ENCODE data around the gene CCL4.
"Not testable (repeated sequence)": the region's sequence is repeated elsewhere in the genome, so short reads cannot be mapped to it uniquely, and the experiment has no call there.

The CCL4 gene

DNA sequence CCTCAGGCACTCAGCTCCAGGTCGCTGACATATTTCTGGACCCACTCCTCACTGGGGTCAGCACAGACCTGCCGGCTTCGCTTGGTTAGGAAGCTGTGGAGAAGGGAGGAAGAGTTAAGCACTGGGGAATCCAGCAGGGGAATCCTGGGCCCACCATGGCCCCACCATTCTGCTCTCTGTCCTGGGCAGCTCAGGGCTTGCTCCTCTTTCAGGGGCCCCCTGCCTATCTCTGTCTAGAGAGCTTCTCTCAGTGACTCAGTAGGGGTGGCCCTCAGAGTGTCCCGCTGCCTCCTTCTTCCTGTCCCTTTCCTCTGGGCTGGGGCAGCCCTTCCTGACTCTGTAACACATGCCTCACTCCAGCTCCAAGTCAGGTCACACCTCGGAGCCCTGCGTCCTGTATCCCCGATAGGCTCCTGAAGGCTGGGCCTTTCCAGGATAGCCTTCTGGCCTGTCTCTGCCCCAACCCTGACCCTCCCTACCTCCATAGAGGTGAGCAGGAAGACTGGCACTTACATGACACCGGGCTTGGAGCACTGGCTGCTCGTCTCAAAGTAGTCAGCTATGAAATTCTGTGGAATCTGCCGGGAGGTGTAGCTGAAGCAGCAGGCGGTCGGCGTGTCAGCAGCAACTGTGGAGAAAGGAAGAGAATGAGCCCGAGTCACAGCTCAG is 14.8 kb upstream of the CCL4 start:
- no peak for DNase-seq

DNA sequence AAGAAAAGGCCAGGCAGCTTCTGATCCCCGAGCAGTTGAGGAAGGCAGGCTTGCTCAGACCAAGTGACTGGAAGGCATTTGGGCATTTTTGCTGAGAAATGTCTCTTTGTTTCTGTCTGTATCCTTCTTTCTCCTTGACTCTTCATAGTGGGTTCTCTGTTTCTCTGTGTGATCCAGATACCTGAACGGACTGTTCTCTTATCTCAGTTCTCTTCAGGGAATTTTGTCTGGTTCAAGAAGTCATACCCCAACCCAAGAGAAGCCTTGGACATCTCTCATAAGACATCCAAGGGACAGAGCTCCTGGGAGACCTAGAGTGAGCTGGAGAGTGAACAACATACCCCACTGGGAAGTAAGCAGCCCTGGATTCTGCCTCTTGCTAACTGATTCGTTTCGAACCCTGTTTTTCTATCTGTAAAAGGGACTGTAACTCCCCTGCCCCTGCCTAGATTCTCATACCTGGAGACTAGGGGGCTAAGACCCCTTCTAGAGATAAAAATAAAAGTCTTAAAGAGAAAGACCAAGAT is 14.2 kb upstream of the CCL4 start:
- no peak for DNase-seq

DNA sequence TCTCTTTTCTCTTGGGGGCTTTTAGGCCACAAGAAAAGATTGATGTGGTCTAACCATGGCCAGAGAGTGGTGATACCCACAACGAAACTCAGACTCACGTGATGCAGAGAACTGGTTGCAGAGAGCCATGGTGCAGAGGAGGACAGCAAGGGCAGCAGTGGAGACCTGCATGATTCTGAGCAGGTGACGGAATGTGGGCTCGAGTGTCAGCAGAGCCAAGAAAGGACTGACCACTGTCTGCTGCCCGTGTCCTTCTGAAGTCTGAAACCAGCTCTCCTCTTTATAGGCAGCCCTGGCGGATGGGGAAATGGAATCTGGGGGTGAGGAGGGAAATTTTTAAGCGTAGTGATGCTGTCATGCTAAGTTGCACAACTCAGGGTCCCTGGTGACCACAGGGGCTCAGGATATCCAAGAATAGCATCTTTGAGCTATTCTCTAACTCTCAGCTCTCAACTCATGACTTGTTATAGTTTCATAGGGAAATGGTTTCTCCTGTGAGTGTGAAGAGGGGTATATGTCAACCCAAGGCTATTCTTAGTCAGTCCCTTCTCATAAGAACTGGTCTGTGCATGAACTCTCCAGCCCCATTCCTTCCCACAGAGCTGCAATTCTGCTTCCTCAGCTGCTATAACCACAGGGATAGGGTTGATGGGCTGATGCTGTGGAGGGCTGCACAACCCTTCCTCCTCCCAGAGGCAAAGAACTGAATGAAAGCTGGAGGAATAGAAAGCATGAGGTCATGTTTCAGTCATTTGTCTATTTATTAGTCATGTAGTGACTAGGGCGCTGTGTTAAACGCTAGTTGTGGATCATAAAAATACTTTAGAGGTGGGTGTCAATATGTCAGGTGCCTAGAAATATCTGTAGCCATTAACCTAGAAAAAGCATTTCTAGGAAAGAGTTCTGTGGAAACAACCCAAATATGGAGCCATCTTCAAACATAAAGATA is 13.5 kb upstream of the CCL4 start, which contains the start of gene CCL3:
Gene CCL3, minus strand, starts transcription at position 256 of the 949 bp plus-strand sequence. Its CDS starts 85 bp downstream, at position 171.
- no peak for DNase-seq

DNA sequence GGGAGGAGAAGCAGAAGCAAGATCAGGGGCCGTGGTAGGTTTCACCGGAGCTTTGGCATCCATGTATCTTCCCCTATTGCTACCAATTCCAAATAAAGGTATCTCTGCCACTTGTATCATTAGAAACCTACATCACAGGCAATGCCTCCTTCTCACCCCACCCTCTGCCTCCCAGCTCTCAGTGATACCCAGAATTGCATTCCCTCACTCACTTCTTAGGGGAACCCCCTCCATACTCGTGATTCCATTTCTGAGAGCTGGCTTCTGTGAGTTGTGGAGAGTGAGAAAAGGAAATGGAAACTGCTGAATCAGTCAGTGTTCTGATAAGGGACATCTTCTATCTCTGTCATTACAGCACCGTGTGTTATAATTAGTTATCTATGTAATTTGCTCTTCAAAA is 11.4 kb upstream of the CCL4 start:
- DNase-seq: no peak

DNA sequence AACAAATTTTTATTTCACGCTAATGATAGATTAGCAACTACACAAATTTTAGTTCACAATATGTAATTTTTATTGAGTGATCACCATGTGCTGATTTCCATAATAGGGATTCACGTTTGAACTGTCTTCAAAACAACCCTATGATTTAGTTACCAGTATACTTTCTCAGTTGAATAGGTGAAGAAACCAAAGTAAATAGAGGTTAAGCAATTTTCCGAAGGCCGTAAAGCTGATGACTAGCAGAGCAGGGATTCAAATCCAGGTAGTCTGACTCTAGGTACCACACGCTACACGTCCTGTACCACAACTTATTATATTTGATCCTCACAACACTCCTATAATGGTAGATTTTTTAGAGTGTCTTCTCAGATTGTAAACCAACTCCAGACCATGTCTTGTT is 10.9 kb upstream of the CCL4 start:
- not testable (repeated sequence) for DNase-seq

DNA sequence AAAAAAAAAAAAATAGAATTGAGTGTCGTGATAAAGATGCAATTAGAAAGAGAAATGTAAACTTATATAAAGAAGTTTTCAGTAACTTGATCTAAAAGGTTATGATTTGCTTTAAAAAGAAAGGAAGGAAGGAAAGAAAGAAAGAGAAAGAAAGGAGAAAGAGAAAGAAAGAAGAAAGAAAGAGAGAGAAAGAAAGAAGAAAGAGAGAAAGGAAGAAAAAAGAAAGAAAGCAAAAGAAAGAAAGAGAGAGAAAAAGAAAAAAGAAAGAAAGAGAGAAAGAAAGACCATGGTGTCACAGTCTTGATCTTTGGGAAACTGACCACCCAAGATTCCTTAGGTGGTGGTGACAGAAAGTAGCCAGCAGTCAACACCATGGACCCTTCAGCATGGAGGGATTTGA is 9.4 kb upstream of the CCL4 start:
- no peak for DNase-seq

DNA sequence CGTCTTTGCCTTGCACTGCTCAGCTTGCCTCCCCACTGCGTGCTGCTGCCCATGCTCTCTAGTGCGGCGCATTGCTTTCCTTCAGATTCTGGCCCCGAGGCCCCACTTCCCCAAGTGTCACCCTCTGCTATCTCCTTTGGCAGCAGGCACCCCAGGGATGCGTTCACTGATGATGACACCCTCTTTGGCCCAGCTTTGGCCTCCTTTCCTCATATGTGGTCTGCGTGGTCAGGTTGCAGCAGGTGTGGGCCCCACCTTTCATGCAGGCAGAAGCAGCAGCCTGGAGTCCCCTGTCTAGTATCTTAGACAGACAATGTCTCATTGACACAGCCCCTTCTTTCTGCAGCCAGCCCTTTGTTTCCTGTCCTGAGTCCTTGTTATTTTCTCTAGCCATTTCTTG is 8.9 kb upstream of the CCL4 start:
- DNase-seq: no peak

DNA sequence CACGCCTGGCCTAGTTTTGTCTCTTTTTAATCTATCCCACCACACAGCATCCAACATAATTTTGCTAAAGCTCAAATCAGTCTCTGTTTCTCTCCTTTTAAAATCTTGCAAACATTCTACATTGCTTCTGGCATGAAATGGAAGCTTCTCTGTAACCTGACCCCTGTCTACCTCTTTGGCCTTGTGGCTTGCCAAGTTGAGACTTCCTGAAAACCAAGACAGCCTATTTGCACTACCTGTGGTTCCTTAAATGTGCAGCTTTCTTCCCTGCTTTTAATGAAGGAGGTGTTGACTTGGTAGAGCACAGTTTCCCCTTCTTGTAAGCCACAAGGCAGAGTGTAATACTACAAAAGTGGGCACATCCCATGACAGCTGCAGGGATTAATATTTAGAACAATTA is 7.6 kb upstream of the CCL4 start:
- DNase-seq: no peak

DNA sequence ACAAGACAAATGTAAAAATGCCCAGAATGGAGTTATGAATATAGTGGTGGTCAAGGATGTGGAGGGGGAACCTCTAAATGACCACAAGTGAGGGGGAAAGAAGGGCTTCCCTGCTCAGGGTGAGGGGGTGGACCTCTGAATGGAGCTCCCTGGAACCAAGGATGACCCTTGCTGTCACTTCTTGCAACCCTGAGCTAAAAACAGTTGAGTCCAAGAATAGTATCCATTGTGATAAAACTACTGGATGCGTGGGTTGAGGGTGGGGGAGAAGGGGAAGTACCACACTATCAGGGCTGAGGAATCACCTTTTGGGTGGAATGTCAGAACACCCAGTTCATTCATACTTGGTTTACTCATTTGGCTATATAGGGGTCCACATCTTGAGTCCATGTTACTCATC is 4.6 kb upstream of the CCL4 start:
- DNase-seq: not testable (repeated sequence)

DNA sequence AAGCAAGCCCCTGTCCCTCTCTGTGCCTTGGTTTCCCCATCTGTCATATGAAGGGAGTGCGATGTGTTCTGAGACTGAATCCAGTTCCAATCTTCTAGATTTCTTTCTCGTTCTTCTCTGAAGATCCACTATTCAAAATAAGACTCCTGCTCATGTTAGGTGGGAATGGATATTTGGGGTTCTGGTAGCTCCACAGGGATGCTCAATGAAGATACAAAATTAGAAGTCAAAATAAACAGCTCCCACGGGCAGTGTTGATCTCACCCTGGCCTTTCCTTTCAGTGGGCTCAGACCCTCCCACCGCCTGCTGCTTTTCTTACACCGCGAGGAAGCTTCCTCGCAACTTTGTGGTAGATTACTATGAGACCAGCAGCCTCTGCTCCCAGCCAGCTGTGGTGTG is 619 bp downstream of the CCL4 start:
- DNase-seq: not testable (repeated sequence)

DNA sequence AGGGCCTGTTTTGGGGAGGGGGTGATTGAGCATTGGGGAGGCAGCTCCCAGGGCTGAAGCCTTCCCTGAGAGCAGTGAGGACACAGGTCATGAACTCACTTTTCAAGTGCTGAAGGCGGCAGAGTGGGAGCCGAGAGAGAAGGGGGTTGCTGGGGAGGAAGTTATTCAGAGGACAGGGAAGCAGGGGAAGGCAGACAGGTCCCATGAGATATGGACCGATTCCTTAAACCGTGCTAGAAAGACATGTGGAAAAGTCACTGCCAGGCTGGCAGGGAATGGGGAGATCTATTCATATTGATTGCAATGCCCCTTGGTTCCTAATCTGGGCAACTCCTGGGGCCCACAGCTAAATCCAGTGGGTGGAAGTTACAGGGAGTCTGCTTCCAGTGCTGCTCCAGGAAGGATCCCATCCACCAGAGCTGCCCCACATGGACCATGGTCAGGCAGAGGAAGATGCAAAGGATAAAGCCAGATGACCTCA is 1.1 kb downstream of the CCL4 start:
- no peak for DNase-seq

DNA sequence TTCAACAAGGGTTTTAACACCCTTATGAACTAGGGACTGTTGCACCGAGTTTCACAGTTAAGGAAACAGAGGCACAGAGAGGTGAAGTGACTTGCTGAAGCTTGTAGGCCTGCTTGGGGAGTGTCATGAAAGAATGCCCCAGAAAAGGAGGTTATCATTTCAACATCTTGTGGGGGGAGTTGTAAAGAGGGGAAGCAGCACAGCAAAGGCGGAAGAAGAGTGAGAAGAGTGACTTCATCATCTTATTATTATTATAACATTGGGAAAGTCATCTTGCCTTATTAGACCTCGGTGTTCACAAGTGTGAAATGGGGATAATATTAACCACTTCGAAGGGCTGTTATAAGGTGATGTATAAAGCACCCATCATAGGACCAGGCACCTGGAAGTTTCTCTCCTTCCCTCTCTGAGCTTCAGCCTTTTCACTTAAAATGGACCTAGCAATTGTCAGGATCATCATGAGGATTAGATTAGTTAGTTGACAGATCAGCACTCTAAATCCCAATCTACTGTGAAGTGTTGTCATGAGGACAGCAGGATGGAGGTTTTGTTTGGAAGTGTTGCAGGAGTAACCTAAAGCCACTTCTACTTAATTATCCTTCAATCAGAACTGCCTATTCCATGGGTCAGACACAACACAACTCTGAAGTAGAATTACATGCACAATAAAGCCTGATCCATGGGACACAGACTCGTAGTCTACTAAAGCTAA is 2.3 kb downstream of the CCL4 start:
- no peak for DNase-seq

DNA sequence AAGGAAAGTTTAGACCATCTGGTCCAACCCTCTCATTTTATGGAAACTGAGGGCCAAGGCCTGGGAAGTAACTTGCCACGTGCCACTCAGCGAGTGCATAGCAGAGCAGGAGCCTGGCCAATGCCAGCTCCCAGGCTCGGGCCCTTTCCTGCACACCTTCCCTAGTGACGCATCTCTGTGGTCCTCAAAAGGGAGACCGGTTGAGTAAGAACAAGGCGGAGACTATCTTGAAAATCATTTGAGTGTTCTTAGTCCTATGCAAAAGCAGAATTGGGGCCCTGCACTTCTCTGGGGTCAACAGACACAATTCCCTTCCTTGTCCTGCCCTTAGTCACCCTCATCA is 2.8 kb downstream of the CCL4 start:
- DNase-seq: no peak

DNA sequence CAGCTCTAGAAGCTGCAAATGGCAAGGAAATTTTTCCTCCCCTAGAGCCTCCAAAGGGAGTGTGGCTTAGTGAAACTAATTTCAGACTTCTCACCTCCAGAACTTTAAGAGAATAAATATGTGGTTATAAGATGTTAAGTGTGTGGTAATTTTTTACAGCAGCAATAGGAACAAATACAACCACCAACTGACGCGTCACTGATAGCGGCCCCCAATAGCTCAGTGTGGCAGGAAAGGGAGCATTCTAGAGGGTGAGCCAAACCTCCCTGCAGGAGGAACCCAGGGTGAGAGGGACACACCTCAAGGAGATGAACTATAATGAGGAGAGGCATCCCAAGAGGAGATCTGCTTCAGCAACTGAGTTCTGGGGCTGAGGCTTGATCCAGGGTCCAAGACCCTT is 4.0 kb downstream of the CCL4 start:
- no peak for DNase-seq

DNA sequence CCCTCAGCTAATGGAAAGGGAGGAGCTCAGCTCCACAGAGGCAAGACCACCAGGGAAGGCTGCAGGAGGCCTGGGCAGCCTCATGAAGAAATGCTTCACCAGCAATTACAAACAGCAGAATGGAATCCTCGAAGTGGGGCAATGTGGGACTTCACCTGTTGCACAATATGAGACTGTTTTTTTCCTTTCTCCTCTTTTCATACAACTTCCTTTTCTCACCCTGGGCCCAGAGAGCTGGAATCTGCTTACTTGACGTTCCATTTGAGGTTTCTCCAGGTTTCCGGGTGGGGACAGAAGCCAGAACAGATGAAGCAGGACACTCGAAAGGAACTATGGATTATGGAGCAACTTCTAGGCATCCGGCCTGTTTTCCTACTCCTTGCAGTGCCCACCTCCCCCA is 4.6 kb downstream of the CCL4 start:
- not testable (repeated sequence) for DNase-seq

DNA sequence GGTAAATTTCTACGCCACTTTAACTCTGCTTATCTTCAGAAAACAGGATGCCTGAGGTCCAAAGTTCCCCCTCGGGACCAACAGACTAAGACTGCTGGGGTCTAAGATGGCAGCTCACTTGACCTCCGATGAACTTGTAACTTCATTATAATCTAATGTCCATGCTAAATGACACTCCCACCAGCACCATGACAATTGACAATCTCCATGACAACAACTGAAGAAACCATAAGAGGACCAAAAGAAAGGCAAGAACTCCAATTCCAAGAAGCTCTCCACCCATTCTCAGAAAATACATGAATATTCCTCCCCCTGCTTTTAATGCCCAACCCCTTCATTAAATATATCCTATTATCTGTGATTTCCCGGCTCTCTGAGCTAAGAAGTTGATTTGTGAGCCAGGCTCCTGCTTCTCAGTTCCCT is 7.5 kb downstream of the CCL4 start:
- no peak for DNase-seq

DNA sequence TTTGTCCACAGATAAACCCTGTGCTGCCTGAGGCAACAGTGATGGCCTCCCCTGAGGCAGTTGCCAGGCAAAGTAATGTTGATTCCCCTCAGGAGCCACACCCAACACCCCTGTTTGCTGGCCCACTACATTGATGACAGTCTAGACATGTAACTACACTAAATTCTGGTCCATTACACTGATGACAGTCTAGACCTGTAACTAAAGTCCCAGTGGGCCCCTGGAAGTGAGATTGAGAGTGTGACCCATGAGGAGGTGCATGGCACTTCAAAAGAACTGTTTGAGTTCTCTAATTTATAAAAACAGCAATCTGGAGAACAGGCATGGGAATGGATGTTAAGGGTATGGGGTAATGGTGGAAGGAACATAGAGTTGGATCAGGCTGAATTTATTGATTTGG is 8.9 kb downstream of the CCL4 start:
- DNase-seq: no peak

DNA sequence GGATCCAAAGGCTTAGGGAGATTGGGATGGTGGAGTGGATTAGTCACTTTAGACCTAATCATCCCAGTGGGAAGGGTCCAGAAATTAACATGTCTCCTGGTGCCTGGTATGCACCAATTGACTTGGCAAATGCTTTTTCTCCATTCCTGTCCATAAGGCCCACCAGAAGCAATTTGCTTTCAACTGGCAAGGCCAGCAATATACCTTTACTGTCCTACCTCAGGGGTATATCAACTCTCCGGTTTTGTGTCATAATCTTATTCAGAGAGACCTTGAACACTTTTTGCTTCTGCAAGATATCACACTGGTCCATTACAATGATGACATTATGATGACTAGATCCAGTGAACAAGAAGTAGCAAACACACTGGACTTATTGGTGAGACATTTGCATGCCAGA is 9.5 kb downstream of the CCL4 start:
- not testable (repeated sequence) for DNase-seq

DNA sequence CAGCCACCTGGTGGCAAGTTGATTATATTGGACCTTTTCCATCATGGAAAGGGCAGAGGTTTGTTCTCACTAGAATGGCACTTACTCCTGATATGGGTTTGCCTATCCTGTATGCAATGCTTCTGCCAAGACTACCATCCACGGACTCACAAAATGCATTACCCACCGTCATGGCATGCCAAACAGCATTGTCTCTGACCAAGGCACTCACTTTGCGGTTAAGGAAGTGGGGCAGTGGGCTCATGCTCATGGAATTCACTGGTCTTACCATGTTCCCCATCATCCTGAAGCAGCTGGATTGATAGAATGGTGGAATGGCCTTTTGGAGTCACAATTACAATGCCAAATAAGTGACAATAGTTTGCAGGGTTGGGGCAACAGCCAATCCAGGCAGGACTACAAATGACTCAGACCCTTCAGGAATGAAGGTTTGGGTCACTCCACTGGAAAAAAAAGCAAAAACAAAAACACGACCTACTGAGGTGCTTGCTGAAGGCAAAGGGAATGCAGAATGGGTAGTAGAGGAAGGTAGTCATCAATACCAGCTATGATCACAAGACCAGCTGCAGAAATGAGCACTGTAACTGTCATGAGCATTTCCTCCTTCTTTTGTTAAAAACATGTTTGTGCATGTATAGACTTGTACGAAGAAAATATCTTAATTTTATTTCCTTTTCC is 11.5 kb downstream of the CCL4 start:
- not testable (repeated sequence) for DNase-seq

DNA sequence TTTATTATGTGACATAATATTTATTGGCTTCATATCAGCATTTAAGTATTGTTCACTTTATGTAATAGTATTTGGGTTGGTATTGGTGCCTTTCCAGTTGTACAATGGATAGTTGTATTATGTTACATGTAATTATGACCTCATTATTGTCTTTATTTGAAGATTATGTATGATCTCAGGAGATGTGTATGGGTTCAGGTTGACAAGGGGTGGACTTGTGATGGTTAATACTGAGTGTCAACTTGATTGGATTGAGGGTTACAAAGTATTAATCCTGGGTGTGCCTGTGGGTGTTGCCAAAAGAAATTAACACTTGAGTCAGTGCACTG is 12.0 kb downstream of the CCL4 start:
- DNase-seq: not testable (repeated sequence)

DNA sequence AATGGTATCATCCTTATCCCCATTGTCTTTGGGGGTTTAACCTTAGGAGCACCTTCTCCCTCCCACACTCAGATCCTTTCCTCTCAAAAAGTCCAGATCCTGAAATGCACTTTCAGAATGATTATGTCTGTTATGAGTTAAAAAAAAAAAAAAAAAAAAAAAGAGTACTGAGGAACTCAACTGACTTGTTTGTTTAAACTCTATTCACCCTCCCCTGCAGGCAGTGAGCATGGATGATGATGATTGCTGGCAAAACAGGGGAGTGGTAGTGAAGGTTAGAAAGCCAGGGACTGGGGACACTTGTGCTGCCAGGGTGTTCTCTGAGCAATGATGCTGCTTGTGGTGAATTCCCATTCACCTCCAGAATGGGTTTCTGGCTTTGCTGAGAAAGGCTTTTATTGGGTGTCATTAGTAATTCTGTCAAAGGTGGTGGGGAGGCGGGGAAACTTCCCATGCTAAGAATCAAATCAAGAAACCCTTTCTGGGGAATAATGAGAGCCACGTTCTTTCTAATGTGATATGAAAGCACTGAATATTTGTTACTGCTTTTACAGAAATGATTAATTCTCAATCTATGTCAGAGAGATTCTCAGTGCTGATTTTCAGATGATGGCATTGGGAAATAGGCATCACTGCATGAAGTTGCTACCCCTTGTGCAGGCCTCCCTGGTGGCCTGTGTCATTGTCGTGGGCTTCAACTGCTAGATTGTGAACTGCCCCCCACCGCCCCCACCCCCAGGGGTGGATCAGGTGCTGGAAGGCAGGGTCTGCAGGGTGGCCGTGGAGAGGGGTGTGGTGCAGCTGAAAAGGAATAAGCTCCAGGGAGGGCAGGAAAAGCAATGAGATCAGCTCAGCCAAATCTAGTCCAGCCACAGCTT is 14.1 kb downstream of the CCL4 start:
- no peak for DNase-seq
